ENCODE results near the gene STX19.
A peak's percentile ranks its signal among the peaks of the same experiment; 100 is the strongest.
"Not testable (repeated sequence)": the region's sequence is repeated elsewhere in the genome, so short reads cannot be mapped to it uniquely, and the experiment has no call there.

Gene STX19

GRCh38 chr3:94028093-94028837, at the start of gene STX19:
STX19 (minus strand) TSS chr3:94028597; CDS start chr3:94015269, 13,328 bp downstream.
- no peak for DNase-seq

- no peak for DNase-seq
These were observed 47.7 kb upstream of the STX19 start for GRCh38 chr3:94076055-94076454.

GRCh38 chr3:94071713-94072284, 43.4 kb upstream of the STX19 start:
- DNase-seq = no peak

DNA sequence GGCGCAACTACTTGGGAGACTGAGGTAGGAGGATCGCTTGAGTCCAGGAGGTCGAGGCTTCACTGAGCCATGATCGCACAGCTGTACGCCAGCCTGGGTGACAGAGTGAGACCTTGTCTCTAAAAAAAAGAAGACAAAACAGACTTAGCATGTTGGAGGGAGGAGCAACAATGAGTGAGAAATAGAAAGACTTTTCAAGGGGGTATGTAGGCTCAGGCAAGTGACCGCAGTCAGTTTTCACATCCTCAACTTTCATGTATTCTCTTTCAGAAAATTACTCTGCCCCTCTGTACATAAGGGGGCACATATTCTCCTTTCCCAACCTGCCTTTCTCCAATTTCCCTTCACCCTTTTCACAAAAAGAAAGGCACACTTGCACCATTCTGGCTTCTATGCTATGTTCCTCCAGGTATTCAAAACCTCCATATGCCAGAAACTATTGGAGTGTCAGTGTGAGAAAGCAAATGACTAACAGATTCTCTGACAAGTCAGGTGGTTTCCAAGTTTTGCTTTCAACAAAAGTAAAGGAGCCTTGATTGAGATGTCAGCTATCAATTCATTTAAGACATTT, 42.0 kb upstream of the STX19 start:
- no peak for DNase-seq

DNA sequence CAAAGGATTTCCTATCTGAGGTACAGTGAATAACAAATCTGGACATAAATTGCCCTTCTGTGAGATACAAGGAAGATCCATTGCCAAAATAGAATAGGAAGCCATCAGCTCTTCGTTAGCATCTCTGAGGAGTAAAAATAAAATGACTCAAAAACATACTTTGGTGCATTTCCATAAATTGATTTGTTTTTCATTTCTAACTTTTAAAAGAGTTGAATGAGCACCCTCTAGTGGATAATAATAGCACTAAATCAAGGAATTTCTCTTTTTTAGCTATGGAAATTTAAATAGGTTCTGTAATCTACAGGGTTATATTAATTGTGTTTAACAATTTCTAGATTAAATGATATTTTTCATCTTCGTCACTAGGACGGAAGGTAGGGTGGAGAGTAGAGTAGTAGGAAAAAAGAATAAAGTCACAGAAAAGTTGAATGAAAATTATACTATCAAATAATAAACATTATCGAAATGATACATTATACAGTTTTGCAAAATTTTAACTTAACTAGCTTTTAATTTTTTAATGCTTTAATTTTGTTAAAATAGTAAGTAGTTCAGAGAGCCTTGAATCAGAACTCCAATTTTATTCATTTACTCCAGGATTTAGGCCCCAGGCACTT, 40.9 kb upstream of the STX19 start:
- DNase-seq = no peak

GRCh38 chr3:94066506-94067500, 38.4 kb upstream of the STX19 start:
- no peak for DNase-seq

DNA sequence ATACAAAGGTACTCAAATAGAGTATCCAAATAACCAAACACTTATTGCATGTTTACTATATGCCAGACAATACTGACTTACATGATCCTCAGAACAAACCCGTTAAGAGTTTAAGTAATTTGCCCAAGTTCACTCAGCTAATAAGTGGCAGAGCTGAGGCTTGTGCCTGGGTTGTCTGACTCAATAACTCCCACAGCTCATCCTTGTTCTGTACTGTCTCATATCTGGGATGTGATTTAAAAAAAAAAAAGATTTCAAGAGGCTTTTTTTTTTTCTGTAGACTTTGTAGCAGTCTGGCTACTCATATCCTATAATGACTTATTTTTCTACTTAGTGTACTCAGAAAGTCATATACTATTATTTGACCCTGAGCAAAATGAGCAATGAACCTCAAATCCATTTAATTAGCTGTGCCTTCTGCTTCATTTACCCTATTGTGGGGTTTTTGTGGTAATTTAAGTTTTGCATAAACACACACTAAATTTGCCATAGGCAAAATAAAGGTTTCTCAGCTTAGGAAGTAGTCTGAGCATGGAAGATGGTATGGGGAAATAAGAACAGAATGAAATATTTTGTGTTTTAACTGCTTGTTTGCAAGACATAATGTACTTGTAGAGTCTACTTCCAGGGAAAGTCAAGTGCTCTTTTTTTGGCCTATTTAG, 37.6 kb upstream of the STX19 start:
- DNase-seq = no peak

GRCh38 chr3:94065122-94065521, 36.7 kb upstream of the STX19 start:
- no peak for DNase-seq

GRCh38 chr3:94064243-94064860, 36.0 kb upstream of the STX19 start:
- no peak for DNase-seq

DNA sequence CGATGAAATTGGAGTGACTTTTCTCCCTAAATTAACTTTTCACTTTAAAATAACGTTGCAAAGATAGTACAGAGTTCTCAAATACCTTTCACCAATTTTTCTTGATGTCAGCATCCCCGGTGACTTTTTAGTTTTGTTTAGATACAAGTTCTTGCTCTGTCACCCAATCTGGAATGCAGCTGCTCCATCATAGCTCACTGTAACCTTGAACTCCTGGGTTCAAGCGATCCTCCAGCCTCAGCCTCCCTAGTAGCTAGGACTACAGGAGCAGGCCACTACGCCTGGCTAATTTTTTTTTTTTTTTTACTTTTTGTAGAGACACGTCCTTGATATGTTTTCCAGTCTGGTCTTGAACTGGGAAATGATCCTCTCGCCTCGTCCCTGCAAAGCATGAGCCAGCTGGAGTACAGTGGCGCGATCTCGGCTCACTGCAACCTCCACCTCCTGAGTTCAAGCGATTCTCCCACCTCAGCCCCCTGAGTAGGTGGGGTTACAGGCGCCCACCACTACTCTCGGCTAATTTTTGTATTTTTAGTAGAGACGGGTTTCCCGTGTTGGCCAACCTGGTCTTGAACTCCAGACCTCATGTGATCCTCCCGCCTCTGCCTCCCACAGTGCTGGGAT, 35.2 kb upstream of the STX19 start:
- DNase-seq = no peak

GRCh38 chr3:94062513-94063404, 34.4 kb upstream of the STX19 start, which contains the start of the genes DHFR2 and NSUN3:
DHFR2 (minus strand) TSS chr3:94062916; CDS start chr3:94061511, 1,405 bp downstream.
NSUN3 (plus strand) TSS chr3:94063061; CDS start chr3:94063127, 66 bp downstream.
- DNase-seq = peak; percentile 87

- no peak for DNase-seq
These were observed 32.9 kb upstream of the STX19 start for GRCh38 chr3:94061297-94061696.

- DNase-seq = no peak
These were observed 22.1 kb upstream of the STX19 start for GRCh38 chr3:94050546-94050945.

DNA sequence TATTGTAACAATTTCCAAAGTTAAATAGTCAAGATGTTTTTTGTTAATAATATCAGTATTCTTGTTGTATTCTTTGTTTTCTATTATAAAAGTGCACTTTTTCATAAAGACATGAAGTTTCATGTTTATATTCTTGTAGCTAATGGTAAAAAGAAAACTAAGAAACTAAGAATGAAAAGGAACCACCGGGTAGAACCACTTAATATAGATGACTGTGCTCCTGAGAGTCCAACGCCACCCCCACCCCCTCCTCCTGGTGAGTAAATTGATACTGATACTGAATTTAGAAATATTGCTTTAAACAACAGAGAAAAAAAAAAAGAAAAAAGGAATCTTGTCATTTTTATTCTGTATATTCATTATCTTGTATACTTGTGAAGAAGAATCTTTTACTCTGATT, 20.9 kb upstream of the STX19 start:
- DNase-seq = no peak

- DNase-seq = no peak
These were observed 18.1 kb upstream of the STX19 start for GRCh38 chr3:94046533-94046932.

GRCh38 chr3:94044100-94044936, 15.9 kb upstream of the STX19 start:
- DNase-seq = not testable (repeated sequence)

GRCh38 chr3:94043285-94043684, 14.9 kb upstream of the STX19 start:
- no peak for DNase-seq

DNA sequence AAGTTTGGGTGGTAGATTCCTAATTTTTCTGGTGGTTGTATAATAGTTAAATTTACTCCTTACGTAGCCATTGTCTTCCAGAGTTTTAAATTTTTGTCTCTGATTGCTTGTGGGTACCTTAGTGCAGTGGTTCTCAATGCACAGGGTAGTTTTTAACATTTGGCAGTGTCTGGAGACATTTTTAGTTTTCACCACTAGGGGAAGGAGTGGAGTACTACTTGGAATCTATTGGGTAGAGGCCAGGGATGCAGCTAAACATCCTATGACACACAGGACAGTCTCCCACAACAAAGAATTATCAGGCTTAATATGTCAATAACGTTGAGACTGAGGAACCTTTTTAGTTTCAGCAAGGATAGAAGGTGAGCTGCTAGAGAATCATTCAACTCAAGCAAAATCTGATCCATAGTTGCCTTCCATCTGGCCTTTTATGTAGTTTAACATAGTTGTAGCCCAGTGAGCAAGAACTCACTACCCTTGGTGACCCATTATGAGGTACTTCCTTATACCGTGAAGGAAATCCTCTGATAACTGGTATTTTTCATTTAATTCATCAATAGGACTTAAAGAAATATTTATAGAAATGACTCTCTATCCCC, 8.6 kb upstream of the STX19 start:
- DNase-seq = no peak

Data from CD4-positive, alpha-beta T cell treated with Interleukin-15 for 1 hour (primary cell).